Measurements from ENCODE around the gene FRZB. TPM values are rescaled to one million over a fixed set of nuclear protein-coding genes. Genes with fewer than 3 reads are reported as not detected.

The FRZB gene
- total RNA-seq, 2 donors from 2014 or later: not detected

DNA sequence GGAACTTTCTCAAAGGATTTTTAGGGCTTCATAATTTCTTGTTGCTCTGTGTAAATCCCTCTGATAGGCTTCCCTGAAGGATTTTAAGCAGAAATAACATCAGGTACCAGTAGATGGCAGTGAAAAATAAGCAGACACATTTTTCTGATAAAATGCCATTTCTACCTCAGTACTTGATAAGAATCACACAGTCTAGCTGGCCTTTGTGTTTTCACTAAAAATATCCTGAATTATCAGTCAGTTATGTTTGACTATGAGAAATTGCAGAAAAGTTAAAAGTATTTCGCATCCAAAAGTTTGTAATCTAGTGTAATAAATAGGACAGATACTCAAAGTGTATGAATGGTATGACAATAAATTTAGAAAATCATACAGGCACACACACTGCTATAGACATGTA lies 81.7 kb downstream of the FRZB start:
- Mint-ChIP-seq H3K27ac (no peak overlapping the region), H3K9me3 (peaks cover 0 to 3% of the 10 kb centered on the region in 2 donors), H3K36me3 (peaks cover 6 to 12% of the 10 kb centered on the region in 2 donors)
- DNase-seq (ENCODE audit: low spot score in 2 of 2) (no peak), ATAC-seq (no peak)

DNA sequence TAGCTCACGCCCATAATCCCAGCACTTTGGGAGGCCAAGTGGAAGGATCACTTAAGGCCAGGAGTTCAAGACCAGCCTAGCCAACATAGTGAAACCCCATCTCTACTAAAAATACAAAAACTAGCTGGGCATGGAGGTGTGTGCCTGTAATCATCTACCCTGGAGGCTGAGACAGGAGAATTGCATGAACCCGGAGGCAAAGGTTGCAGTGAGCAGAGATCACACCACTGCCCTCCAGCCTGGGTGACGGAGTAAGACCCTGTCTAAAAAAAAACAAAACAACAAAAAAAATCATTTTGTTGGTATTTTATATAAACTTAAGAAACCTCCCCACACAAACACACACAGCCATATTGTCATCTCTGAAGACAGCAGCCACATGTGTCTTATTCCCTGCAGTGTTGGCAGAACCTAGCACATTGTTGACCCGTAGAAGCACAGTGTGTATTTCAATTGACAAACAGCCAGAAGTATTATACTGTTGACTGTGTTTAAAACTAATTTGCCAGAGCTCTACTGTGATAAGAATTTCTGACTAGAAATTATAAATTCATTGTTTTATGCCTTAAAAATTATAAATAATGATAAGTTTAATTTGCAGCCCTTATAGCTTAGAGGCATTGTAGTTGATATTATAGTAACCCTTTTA lies 82.3 kb downstream of the FRZB start:
- ATAC-seq: no peak
- H3K36me3 Mint-ChIP-seq: peaks cover 6 to 12% of the 10 kb centered on the region in 2 donors
- H3K27ac Mint-ChIP-seq: no peak overlapping the region
- no peak for DNase-seq (ENCODE audit: low spot score in 2 of 2)
- peaks cover 0 to 3% of the 10 kb centered on the region in 2 donors for H3K9me3 Mint-ChIP-seq

Other genes starting within 250 kb of the FRZB start
- 10 to 100 TPM; 36.9 to 37.2 TPM for gene DNAJC10, start 150.4 kb downstream of the FRZB start, total RNA-seq
- 10 to 100 TPM in 1 of 2 donors, 1 to 10 TPM in 1; 6.8 to 13.2 TPM for gene NCKAP1, start 171.8 kb upstream of the FRZB start, total RNA-seq
- 1 to 10 TPM; 1.8 to 3.8 TPM for gene DUSP19, start 212.1 kb upstream of the FRZB start, total RNA-seq